GM10266 (cell line): ENCODE data around the gene NADK.

Experiments used
- DNase-seq: peaks from one replicate; pipeline ENCODE4 v3.0.0; 2012; ENCODE audit errors: extremely low spot score
- TF ChIP-seq, protein P1 (sequence below): IDR thresholded peaks from 2 replicates; pipeline ENCODE4 v1.5.1; 2012; ENCODE audit warnings: mild to moderate bottlenecking, low read depth; ENCODE audit not compliant: control insufficient read depth, insufficient read depth; ENCODE audit errors: missing control alignments

NADK gene

DNA sequence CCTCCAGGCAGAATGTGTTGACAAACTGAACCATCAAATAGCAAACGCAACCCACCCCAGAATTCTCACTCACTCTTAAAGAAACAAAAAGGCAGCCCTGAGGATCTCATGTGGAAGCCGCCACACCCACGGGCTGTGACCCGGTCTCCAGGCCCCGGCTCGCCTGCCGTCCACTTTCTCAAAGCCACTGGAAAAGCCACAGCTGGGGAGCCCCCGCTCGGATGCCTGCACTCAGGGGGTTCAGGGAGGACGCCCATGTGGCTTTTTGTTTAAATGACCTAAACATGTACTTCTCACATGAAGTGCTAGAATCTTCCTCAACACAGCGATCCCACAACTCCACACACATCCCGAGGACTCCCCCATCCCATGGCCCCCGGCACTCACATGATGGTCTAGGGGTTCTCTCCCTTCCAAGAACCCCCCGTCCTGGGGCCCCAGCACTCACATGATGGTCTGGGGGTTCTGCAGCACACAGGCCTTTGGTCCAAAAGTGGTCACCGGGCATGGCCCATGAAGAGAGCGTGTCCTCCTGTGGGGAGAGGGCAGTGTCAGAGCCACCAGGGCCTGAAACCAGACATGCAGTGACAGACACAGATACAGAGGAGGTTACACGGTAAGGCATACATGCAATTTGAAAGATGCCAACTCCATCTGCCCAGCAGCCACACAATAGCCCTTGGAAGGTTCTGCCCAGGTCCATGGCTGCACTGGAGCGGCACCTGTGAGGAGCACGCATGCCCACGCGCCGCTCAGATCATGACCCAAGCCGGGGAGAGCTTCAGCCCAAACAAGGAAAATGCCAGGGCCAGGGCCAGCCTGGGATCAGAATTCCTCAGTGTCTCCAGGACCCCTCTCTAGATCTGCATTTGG, 16.5 kb downstream of the NADK start:
- DNase-seq, result no peak
- TF ChIP-seq, protein P1, sequence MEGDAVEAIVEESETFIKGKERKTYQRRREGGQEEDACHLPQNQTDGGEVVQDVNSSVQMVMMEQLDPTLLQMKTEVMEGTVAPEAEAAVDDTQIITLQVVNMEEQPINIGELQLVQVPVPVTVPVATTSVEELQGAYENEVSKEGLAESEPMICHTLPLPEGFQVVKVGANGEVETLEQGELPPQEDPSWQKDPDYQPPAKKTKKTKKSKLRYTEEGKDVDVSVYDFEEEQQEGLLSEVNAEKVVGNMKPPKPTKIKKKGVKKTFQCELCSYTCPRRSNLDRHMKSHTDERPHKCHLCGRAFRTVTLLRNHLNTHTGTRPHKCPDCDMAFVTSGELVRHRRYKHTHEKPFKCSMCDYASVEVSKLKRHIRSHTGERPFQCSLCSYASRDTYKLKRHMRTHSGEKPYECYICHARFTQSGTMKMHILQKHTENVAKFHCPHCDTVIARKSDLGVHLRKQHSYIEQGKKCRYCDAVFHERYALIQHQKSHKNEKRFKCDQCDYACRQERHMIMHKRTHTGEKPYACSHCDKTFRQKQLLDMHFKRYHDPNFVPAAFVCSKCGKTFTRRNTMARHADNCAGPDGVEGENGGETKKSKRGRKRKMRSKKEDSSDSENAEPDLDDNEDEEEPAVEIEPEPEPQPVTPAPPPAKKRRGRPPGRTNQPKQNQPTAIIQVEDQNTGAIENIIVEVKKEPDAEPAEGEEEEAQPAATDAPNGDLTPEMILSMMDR, result no peak

DNA sequence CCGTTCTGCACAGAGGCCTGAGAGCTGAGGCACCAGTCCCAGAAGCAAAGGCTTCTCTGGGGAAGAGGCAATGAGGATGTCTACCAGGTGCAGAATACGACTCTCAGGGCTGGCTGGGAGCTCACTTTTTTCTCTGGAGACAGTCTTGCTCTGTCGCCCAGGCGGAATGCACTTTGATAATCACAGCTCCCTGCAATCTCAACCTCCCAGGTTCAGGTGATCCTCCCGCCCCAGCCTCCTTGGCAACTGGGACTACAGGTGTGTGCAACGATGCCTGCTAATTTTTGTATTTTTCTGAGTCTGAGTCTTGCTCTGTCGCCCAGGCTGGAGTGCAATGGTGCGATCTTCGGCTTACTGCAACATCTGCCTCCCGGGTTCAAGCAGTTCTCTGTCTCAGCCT, 17.6 kb downstream of the NADK start:
- DNase-seq, result no peak
- TF ChIP-seq, protein P1, result no peak

DNA sequence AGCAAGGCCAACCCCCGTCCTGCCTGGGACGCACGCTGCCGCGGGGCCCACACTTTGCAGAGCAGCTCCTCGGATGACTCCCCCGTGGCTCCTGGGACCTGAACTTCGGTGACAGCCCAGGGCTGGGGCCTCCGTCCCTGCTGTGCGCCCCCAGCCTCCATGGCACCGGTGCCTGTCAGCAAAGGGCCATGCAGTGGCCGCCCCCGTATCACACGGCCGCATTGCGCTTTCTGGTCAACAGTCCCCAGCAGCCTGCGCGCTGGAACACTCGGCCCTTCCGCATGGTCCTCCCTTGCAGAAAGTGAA, 18.0 kb downstream of the NADK start:
- no peak for DNase-seq

GRCh38 chr1:1759456-1760344, 18.6 kb downstream of the NADK start:
- TF ChIP-seq, protein P1, result no peak
- DNase-seq, result no peak

More for the DNA sequence above, 18.0 kb downstream of the NADK start:
- TF ChIP-seq, protein P1, result no peak

- TF ChIP-seq, protein P1, result no peak
Observed at GRCh38 chr1:1758692-1759455, 19.4 kb downstream of the NADK start.

DNA sequence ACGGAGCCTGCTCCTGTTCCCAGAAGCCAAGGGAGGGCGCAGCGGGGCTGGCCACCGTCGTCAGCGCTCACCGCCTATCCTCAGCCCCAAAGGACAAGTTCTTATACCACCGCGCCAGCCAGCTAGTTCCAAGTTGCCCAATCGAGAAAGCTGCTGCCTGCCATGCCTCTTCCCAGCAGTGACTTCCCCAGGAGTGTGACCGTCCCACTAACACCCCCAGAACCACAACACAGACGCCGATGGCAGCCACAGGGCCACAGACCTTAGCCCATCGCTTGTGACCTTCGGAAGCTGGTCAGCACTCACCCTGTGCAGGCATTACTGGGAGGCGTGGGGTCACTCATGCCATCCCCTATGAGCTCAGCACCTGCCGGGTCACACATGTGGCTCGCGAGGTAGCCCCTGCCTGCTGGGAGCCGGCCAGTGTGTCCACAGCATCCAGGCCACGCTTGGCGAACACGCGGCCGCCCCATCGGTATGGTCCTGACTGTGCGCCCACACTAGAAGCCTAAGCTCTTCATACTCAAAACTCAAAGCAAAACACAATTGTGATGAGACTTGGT, 20.1 kb downstream of the NADK start:
- no peak for DNase-seq
- TF ChIP-seq, protein P1, result no peak

More at GRCh38 chr1:1758692-1759455, 19.4 kb downstream of the NADK start:
- DNase-seq, result no peak
